DOHH2 (cell line): ENCODE measurements around the gene LPAR5.
A peak's percentile ranks its signal among the peaks of the same experiment; 100 is the strongest.

Source experiments
- CTCF ChIP-seq: fragments of 200-600 bp; sonication (generic); IDR thresholded peaks from one replicate; pipeline ENCODE4 v1.5.1; 2014; ENCODE audit warnings: antibody characterized with exemption, mild to moderate bottlenecking, low read depth, low read length; ENCODE audit not compliant: poor library complexity, severe bottlenecking
- EZH2phosphoT487 ChIP-seq: fragments of 200-600 bp; sonication (generic); IDR thresholded peaks from 2 replicates; pipeline ENCODE4 v1.6.1; 2017; ENCODE audit warnings: borderline replicate concordance, mild to moderate bottlenecking, antibody characterized with exemption, low read length, moderate library complexity, mixed read lengths

- TF ChIP-seq CTCF (peak; percentile 39), EZH2phosphoT487 (no peak)
Observed at GRCh38 chr12:6644903-6645302, 9.1 kb upstream of the LPAR5 start.
